Mesothelial cell of epicardium (in vitro differentiated cells): ENCODE results near the gene OTOG. TPM values are rescaled to one million over a fixed set of nuclear protein-coding genes. Genes with fewer than 3 reads are reported as not detected.

ENCODE experiments used
- DNase-seq, 2 experiments: peaks; one replicate each; pipeline ENCODE4 v3.0.0; 2021; ENCODE audit warnings: low spot score in 2 of 2; ENCODE audit not compliant: unreplicated experiment in 2 of 2
- H3K27ac Mint-ChIP-seq: 2 replicates; pipeline ENCODE4 v1.8.0; 2021; ENCODE audit warnings: mixed read lengths
- H3K27me3 Mint-ChIP-seq: 2 replicates; pipeline ENCODE4 v1.8.0; 2021; ENCODE audit warnings: low read depth, mixed read lengths
- H3K36me3 Mint-ChIP-seq: 2 replicates; pipeline ENCODE4 v1.8.0; 2021; ENCODE audit warnings: mixed read lengths
- H3K4me1 Mint-ChIP-seq: 2 replicates; pipeline ENCODE4 v1.8.0; 2021; ENCODE audit warnings: mixed read lengths
- H3K4me3 Mint-ChIP-seq: 2 replicates; pipeline ENCODE4 v1.8.0; 2021; ENCODE audit warnings: mild to moderate bottlenecking, moderate library complexity, mixed read lengths
- H3K9me3 Mint-ChIP-seq: 2 replicates; pipeline ENCODE4 v1.8.0; 2021; ENCODE audit warnings: mixed read lengths
- CTCF ChIP-seq: fragments of 200-600 bp; sonication (generic); IDR thresholded peaks from one replicate; pipeline ENCODE4 v1.5.0; 2021; ENCODE audit warnings: antibody characterized with exemption; ENCODE audit not compliant: unreplicated experiment
- total RNA-seq: library from RNA; stranded (reverse); gene quantifications from 3 replicates; pipeline ENCODE4 v1.2.1, GENCODE V29; 2021

The OTOG gene
- total RNA-seq, 1 donor from 2014 or later = 1.8 TPM

- peaks cover 3% of the 10 kb centered on the region for H3K9me3 Mint-ChIP-seq
- DNase-seq = no peak
- H3K27ac Mint-ChIP-seq = no peak overlapping the region
- TF ChIP-seq CTCF = no peak
- no peaks in the 10 kb centered on the region for H3K36me3 Mint-ChIP-seq
- H3K27me3 Mint-ChIP-seq = peaks cover 58% of the 10 kb centered on the region
- H3K4me3 Mint-ChIP-seq = no peak overlapping the region
- no peaks in the 10 kb centered on the region for H3K4me1 Mint-ChIP-seq
Observed at GRCh38 chr11:17629113-17629512, 82.1 kb downstream of the OTOG start.

- H3K4me3 Mint-ChIP-seq = no peak overlapping the region
- DNase-seq = no peak
- no peaks in the 10 kb centered on the region for H3K36me3 Mint-ChIP-seq
- TF ChIP-seq CTCF = no peak
- no peak overlapping the region for H3K27ac Mint-ChIP-seq
- H3K4me1 Mint-ChIP-seq = no peaks in the 10 kb centered on the region
- H3K27me3 Mint-ChIP-seq = peaks cover 41% of the 10 kb centered on the region
- no peaks in the 10 kb centered on the region for H3K9me3 Mint-ChIP-seq
Observed at GRCh38 chr11:17630936-17631335, 83.9 kb downstream of the OTOG start.

- Mint-ChIP-seq H3K9me3 (no peaks in the 10 kb centered on the region), H3K4me3 (no peak overlapping the region), H3K27me3 (peaks cover 37% of the 10 kb centered on the region), H3K27ac (no peak overlapping the region), H3K36me3 (no peaks in the 10 kb centered on the region), H3K4me1 (no peaks in the 10 kb centered on the region)
- TF ChIP-seq CTCF = no peak
- no peak for DNase-seq
Observed at GRCh38 chr11:17631702-17632365, 84.8 kb downstream of the OTOG start.

GRCh38 chr11:17633279-17633986 lies 86.4 kb downstream of the OTOG start:
- H3K27ac Mint-ChIP-seq = no peak overlapping the region
- H3K4me3 Mint-ChIP-seq = no peak overlapping the region
- H3K9me3 Mint-ChIP-seq = no peaks in the 10 kb centered on the region
- no peak for DNase-seq
- H3K4me1 Mint-ChIP-seq = no peaks in the 10 kb centered on the region
- no peak for TF ChIP-seq CTCF
- peaks cover 30% of the 10 kb centered on the region for H3K27me3 Mint-ChIP-seq
- H3K36me3 Mint-ChIP-seq = no peaks in the 10 kb centered on the region

GRCh38 chr11:17633987-17634775 lies 87.1 kb downstream of the OTOG start:
- no peaks in the 10 kb centered on the region for H3K36me3 Mint-ChIP-seq
- H3K27ac Mint-ChIP-seq = no peak overlapping the region
- H3K27me3 Mint-ChIP-seq = peaks cover 22% of the 10 kb centered on the region
- no peaks in the 10 kb centered on the region for H3K9me3 Mint-ChIP-seq
- no peak for DNase-seq
- no peaks in the 10 kb centered on the region for H3K4me1 Mint-ChIP-seq
- TF ChIP-seq CTCF = no peak
- no peak overlapping the region for H3K4me3 Mint-ChIP-seq
